H1 (cell line): ENCODE data around the gene GRHL3. TPM values are rescaled to one million over a fixed set of nuclear protein-coding genes. Genes with fewer than 3 reads are reported as not detected.

ENCODE experiments used
- CTCF ChIA-PET: fragments of 300-600 bp; sonication (Branson Sonifier 250); formaldehyde crosslinking; loops from one replicate; lab custom pipeline; 2021; ENCODE audit not compliant: partially characterized antibody; lab: Charles Lee
- POLR2A ChIA-PET: fragments of 300-600 bp; sonication (Branson Sonifier 250); formaldehyde crosslinking; loops from one replicate; lab custom pipeline; 2021; ENCODE audit warnings: inconsistent platforms; ENCODE audit not compliant: partially characterized antibody; lab: Charles Lee
- DNase-seq, 2 experiments: peaks; one replicate each; pipeline versions ENCODE4 v3.0.0 to v3.0.0-alpha.2; 2010 to 2022; ENCODE audit warnings: low spot score in 2 of 2, low read depth in 1 of 2, mixed read lengths in 1 of 2
- FAIRE-seq: peaks from 2 replicates; lab custom pipeline; 2011; peaks lifted over from hg19 to GRCh38; lab: Jason Lieb, UNC
- H2AFZ ChIP-seq: 2 replicates; pipeline ENCODE4 v1.8.1; 2012; ENCODE audit warnings: low read length, inconsistent platforms
- H2AK5ac ChIP-seq: 2 replicates; pipeline ENCODE4 v1.6.1; 2013; ENCODE audit warnings: low read depth, low read length
- H2BK120ac ChIP-seq: replicated peaks from 2 replicates; pipeline ENCODE3; 2013; ENCODE audit warnings: low read depth, low read length, inconsistent platforms
- H2BK12ac ChIP-seq: 2 replicates; pipeline ENCODE4 v1.6.1; 2013; ENCODE audit warnings: low read depth, low read length
- H2BK15ac ChIP-seq: 2 replicates; pipeline ENCODE4 v1.6.1; 2013; ENCODE audit warnings: low read length
- H2BK20ac ChIP-seq: 2 replicates; pipeline ENCODE4 v1.6.1; 2013; ENCODE audit warnings: low read length
- H2BK5ac ChIP-seq: 2 replicates; pipeline ENCODE4 v1.6.1; 2013; ENCODE audit warnings: low read depth, low read length
- H3K14ac ChIP-seq: 2 replicates; pipeline ENCODE4 v1.6.1; 2013; ENCODE audit warnings: inconsistent platforms; ENCODE audit not compliant: insufficient read length
- H3K18ac ChIP-seq: 2 replicates; pipeline ENCODE4 v1.6.1; 2013; ENCODE audit warnings: low read length; ENCODE audit errors: extremely low read depth
- H3K23ac ChIP-seq: 2 replicates; pipeline ENCODE4 v1.6.1; 2013; ENCODE audit warnings: inconsistent platforms; ENCODE audit not compliant: insufficient read length
- H3K23me2 ChIP-seq: 2 replicates; pipeline ENCODE4 v1.6.1; 2013; ENCODE audit warnings: low read depth, low read length
- H3K27ac ChIP-seq: 2 replicates; pipeline ENCODE4 v1.6.1; 2011; ENCODE audit warnings: low read depth, low read length, inconsistent platforms
- H3K27me3 ChIP-seq, 4 experiments: replicated peaks in 1 of 4; 1 replicate in 1 of 4; 2 replicates in 3 of 4; pipeline versions ENCODE4 v1.6.1 to v1.8.1; 2011 to 2013; ENCODE audit warnings: low read length in 3 of 4, mild to moderate bottlenecking in 3 of 4, inconsistent platforms in 2 of 4, mixed read lengths in 2 of 4, moderate library complexity in 1 of 4; ENCODE audit not compliant: control insufficient read depth in 3 of 4, insufficient read depth in 3 of 4; ENCODE audit errors: extremely low read depth in 1 of 4
- H3K36me3 ChIP-seq, 4 experiments: 2 replicates each; pipeline versions ENCODE4 v1.6.1 to v1.8.1; 2011 to 2013; ENCODE audit warnings: mild to moderate bottlenecking in 4 of 4, low read length in 3 of 4, moderate library complexity in 2 of 4, control low read depth in 1 of 4, inconsistent platforms in 1 of 4; ENCODE audit not compliant: insufficient read depth in 4 of 4, control insufficient read depth in 2 of 4
- H3K4ac ChIP-seq: replicated peaks from 2 replicates; pipeline ENCODE3; 2013; ENCODE audit warnings: low read length, low read depth, mixed read lengths, inconsistent platforms; ENCODE audit not compliant: insufficient read length
- H3K4me1 ChIP-seq, 4 experiments: replicated peaks in 1 of 4; 1 replicate in 1 of 4; 2 replicates in 3 of 4; pipeline versions ENCODE4 v1.6.1 to v1.8.1; 2011 to 2013; ENCODE audit warnings: low read length in 3 of 4, inconsistent platforms in 2 of 4, mixed read lengths in 1 of 4; ENCODE audit not compliant: insufficient read depth in 4 of 4, control insufficient read depth in 3 of 4
- H3K4me2 ChIP-seq, 2 experiments: 2 replicates each; pipeline versions ENCODE4 v1.6.1 to v1.8.1; 2011 to 2013; ENCODE audit warnings: low read depth in 2 of 2, low read length in 2 of 2, control low read depth in 1 of 2, inconsistent platforms in 1 of 2, mild to moderate bottlenecking in 1 of 2; ENCODE audit not compliant: insufficient read depth in 1 of 2
- H3K4me3 ChIP-seq, 4 experiments: fragments of 200-600, 300-600 bp in 1 of 4; sonication (generic), shearing (Covaris generic), sonication (Bioruptor Twin) in 1 of 4; 2 replicates each; pipeline versions ENCODE4 v1.5.1 to v1.8.1; 2011 to 2016; ENCODE audit warnings: low read length in 4 of 4, low read depth in 3 of 4, control low read depth in 2 of 4, inconsistent platforms in 2 of 4, mild to moderate bottlenecking in 2 of 4, mixed read lengths in 1 of 4, moderate library complexity in 1 of 4; ENCODE audit not compliant: insufficient read depth in 2 of 4; ENCODE audit errors: extremely low read depth in 1 of 4
- H3K56ac ChIP-seq: replicated peaks from 2 replicates; pipeline ENCODE3; 2013; ENCODE audit warnings: low read depth, mild to moderate bottlenecking, mixed read lengths, low read length, inconsistent platforms; ENCODE audit not compliant: insufficient read length
- H3K79me1 ChIP-seq: 2 replicates; pipeline ENCODE4 v1.6.1; 2013; ENCODE audit warnings: low read depth, low read length, control low read depth
- H3K79me2 ChIP-seq, 2 experiments: 2 replicates each; pipeline versions ENCODE4 v1.6.1 to v1.8.1; 2012 to 2013; ENCODE audit warnings: low read length in 2 of 2, mild to moderate bottlenecking in 2 of 2, inconsistent platforms in 1 of 2; ENCODE audit not compliant: insufficient read depth in 2 of 2, control insufficient read depth in 1 of 2
- H3K9ac ChIP-seq, 4 experiments: replicated peaks in 1 of 4; 1 replicate in 1 of 4; 2 replicates in 3 of 4; pipeline versions ENCODE4 v1.6.1 to v1.8.1; 2011 to 2013; ENCODE audit warnings: low read depth in 3 of 4, low read length in 3 of 4, control low read depth in 2 of 4, mild to moderate bottlenecking in 2 of 4, moderate library complexity in 2 of 4, inconsistent platforms in 1 of 4; ENCODE audit errors: extremely low read depth in 1 of 4
- H3K9me3 ChIP-seq, 2 experiments: 2 replicates each; pipeline versions ENCODE4 v1.6.1 to v1.8.1; 2012 to 2013; ENCODE audit warnings: mild to moderate bottlenecking in 2 of 2, moderate library complexity in 2 of 2, control low read depth in 1 of 2, inconsistent platforms in 1 of 2, low read depth in 1 of 2, low read length in 1 of 2, mixed read lengths in 1 of 2; ENCODE audit not compliant: insufficient read depth in 2 of 2
- H4K20me1 ChIP-seq, 2 experiments: replicated peaks in 1 of 2; 2 replicates each; pipeline versions ENCODE3 to v1.8.1; 2011 to 2013; ENCODE audit warnings: inconsistent platforms in 2 of 2, low read length in 2 of 2, mild to moderate bottlenecking in 1 of 2; ENCODE audit not compliant: insufficient read depth in 2 of 2, control insufficient read depth in 1 of 2
- H4K5ac ChIP-seq: 2 replicates; pipeline ENCODE4 v1.6.1; 2013; ENCODE audit warnings: low read length, low read depth, mixed read lengths, inconsistent platforms; ENCODE audit not compliant: insufficient read length
- H4K8ac ChIP-seq: 2 replicates; pipeline ENCODE4 v1.8.0; 2013; ENCODE audit warnings: mild to moderate bottlenecking, moderate library complexity, low read length, inconsistent platforms; ENCODE audit not compliant: insufficient read depth; ENCODE audit errors: extremely low read depth
- H4K91ac ChIP-seq: replicated peaks from 2 replicates; pipeline ENCODE3; 2013; ENCODE audit warnings: low read length, mixed read lengths, inconsistent platforms; ENCODE audit not compliant: insufficient read length
- ASH2L ChIP-seq: fragments of 200-600, 300-600 bp; sonication (generic); IDR thresholded peaks from one replicate; pipeline ENCODE4 v1.7.1; 2017; ENCODE audit warnings: low read length
- ATF2 ChIP-seq: IDR thresholded peaks from 2 replicates; pipeline ENCODE4 v1.6.1; 2012; ENCODE audit warnings: low read length, inconsistent platforms
- ATF3 ChIP-seq: IDR thresholded peaks from 2 replicates; pipeline ENCODE4 v1.6.1; 2011; ENCODE audit warnings: low read depth, mild to moderate bottlenecking, low read length; ENCODE audit not compliant: insufficient read depth
- KDM5A ChIP-seq: fragments of 200-600 bp; IDR thresholded peaks from 2 replicates; pipeline ENCODE4 v1.7.1; 2012; ENCODE audit warnings: mild to moderate bottlenecking, low read length, inconsistent platforms, mixed read lengths
- POLR2AphosphoS5 ChIP-seq: IDR thresholded peaks from 2 replicates; pipeline ENCODE4 v1.6.1; 2011; ENCODE audit warnings: low read depth, low read length
- POU5F1 ChIP-seq: IDR thresholded peaks from 2 replicates; pipeline ENCODE4 v1.6.1; 2011; ENCODE audit warnings: low read depth, mild to moderate bottlenecking, low read length, moderate library complexity
- SP2 ChIP-seq: IDR thresholded peaks from 2 replicates; pipeline ENCODE4 v1.6.1; 2012; ENCODE audit warnings: mild to moderate bottlenecking, low read length, inconsistent platforms
- SUZ12 ChIP-seq: fragments of 200-600 bp; sonication (generic); IDR thresholded peaks from 2 replicates; pipeline ENCODE4 v1.6.1; 2012; ENCODE audit warnings: mild to moderate bottlenecking, inconsistent platforms, low read length, moderate library complexity, mixed read lengths
- TBP ChIP-seq: IDR thresholded peaks from 2 replicates; pipeline ENCODE4 v1.6.1; 2011; ENCODE audit warnings: low read depth, low read length, improper control_type of control experiment
- USF2 ChIP-seq: IDR thresholded peaks from 2 replicates; pipeline ENCODE4 v1.6.1; 2011; ENCODE audit warnings: low read length, improper control_type of control experiment
- ZNF274 ChIP-seq: IDR thresholded peaks from 2 replicates; pipeline ENCODE4 v1.7.0; 2012; ENCODE audit warnings: low read length, borderline replicate concordance; ENCODE audit errors: extremely low read depth
- WGBS, 2 experiments: shearing (Covaris generic) in 1 of 2; methylation state at CpG; one replicate each; pipeline versions ENCODE4 v1.1.6 to v1.1.7; 2013 to 2015; ENCODE audit warnings: low lambda C conversion rate in 2 of 2, mixed read lengths in 2 of 2, inconsistent platforms in 1 of 2, low coverage in 1 of 2, missing lambda C conversion rate in 1 of 2; ENCODE audit not compliant: insufficient replicate concordance in 2 of 2, insufficient coverage in 1 of 2, insufficient read length in 1 of 2; ENCODE audit errors: extremely low coverage in 1 of 2, missing lambda C conversion rate in 1 of 2; 5-methylcytosine and 5-hydroxymethylcytosine counted together
- polyA plus RNA-seq, 7 experiments: library from polyadenylated mRNA; depleted of rRNA in 3 of 7; stranded (reverse) in 5 of 7; unstranded in 2 of 7; fragments of >200 nt in 5 of 7; fragments of 200-250 nt in 2 of 7; gene quantifications; 1 replicate in 5 of 7; 2 replicates in 1 of 7; 4 replicates in 1 of 7; pipeline versions ENCODE4 v1.2.1 to v1.2.3, GENCODE V29; 2011 to 2013; ENCODE audit warnings: missing spikeins in 2 of 7, mixed read lengths in 2 of 7
- total RNA-seq: library from RNA; stranded (reverse); fragmentation: NEBNext Ultra II Directional; extraction: Animal tissue kit (Norgen Biotek cat#: 25700); gene quantifications from 2 replicates; pipeline ENCODE4 v1.2.1, GENCODE V29; 2021

The GRHL3 gene
- total and polyA plus RNA-seq, 2 of the 8 experiments (the other 6 are each of a cell fraction or from before 2014, with no cell fraction given), result 0.80 to 1.8 TPM

GRCh38 chr1:24329331-24329730 lies 10.2 kb downstream of the GRHL3 start:
- Histone ChIP-seq H2BK20ac (0 out of 2 replicates have a peak overlapping the region, but pooled peaks have one; percentile 49), H3K9ac (no peak overlapping the region), H4K91ac (no peak overlapping the region), H3K14ac (no peak overlapping the region), H3K79me1 (no peaks in the 10 kb centered on the region), H2AFZ (no peak overlapping the region), H3K9me3 (no peaks in the 10 kb centered on the region), H2BK12ac (no peak overlapping the region), H3K18ac (0 out of 2 replicates have a peak overlapping the region, but pooled peaks have one; percentile 35), H3K4ac (no peak overlapping the region), H3K23me2 (no peaks in the 10 kb centered on the region), H3K4me2 (no peak overlapping the region), H3K56ac (no peak overlapping the region), H2BK15ac (no peak overlapping the region; the same call in 1 of the 2 replicates), H4K8ac (no peak overlapping the region), H4K5ac (no peak overlapping the region), H3K4me1 (peaks cover 0 to 6% (median 3%) of the 10 kb centered on the region in 4 experiments; a peak in 3 of 7 replicates), H4K20me1 (no peaks in the 10 kb centered on the region), H3K23ac (no peak overlapping the region), H3K27me3 (no peaks in the 10 kb centered on the region), H2BK5ac (no peak overlapping the region), H3K79me2 (no peaks in the 10 kb centered on the region), H3K4me3 (no peak overlapping the region), H2BK120ac (no peak overlapping the region), H3K27ac (no peak overlapping the region), H2AK5ac (peak overlapping the region; percentile 17; the same call in 1 of the 2 replicates), H3K36me3 (peaks cover 0 to 2% (median 0%) of the 10 kb centered on the region in 4 experiments; a peak in 1 of 8 replicates)
- no peak for FAIRE-seq
- CTCF ChIA-PET, result interaction anchor here (2.0 kb wide), 1 partner anchor 127 kb away, joined by 7 read pairs; no protein-coding TSS in a partner anchor
- 75% methylated on average over 9 of the region's 9 CpGs; no CpG with 5 or more reads in 1 of the 2 experiments for WGBS, 2 experiments
- POLR2A ChIA-PET, result no interaction called here
- no peak for DNase-seq
- TF ChIP-seq SUZ12 (no peak), POLR2AphosphoS5 (no peak), KDM5A (no peak), TBP (no peak), USF2 (no peak), ASH2L (no peak), ATF2 (no peak), POU5F1 (no peak), ZNF274 (no peak), SP2 (no peak), ATF3 (no peak)
